HEK293 (cell line): ENCODE measurements around the gene SLC28A3.

ENCODE experiments used
- CTCF ChIP-seq: fragments of 450-650 bp; formaldehyde crosslinking; IDR thresholded peaks from 2 replicates; pipeline ENCODE4 v1.5.1; 2016; ENCODE audit warnings: missing biosample characterization, missing genetic modification characterization
- YY1 ChIP-seq: fragments of 450-650 bp; formaldehyde crosslinking; IDR thresholded peaks from 2 replicates; pipeline ENCODE4 v1.5.1; 2018; ENCODE audit warnings: missing biosample characterization, missing genetic modification characterization
- ZNF146 ChIP-seq: fragments of 450-650 bp; formaldehyde crosslinking; IDR thresholded peaks from 2 replicates; pipeline ENCODE4 v1.5.1; 2016; ENCODE audit warnings: missing biosample characterization, missing genetic modification characterization
- ZNF843 ChIP-seq: fragments of 450-650 bp; formaldehyde crosslinking; IDR thresholded peaks from 2 replicates; pipeline ENCODE4 v1.5.1; 2016; ENCODE audit warnings: missing biosample characterization, missing genetic modification characterization

- TF ChIP-seq CTCF (tag by site-specific recombination) (no peak), ZNF843 (tag by site-specific recombination) (no peak), ZNF146 (tag by site-specific recombination) (no peak), YY1 (tag by site-specific recombination) (no peak)
Measured at GRCh38 chr9:84315278-84315877, 25.2 kb downstream of the SLC28A3 start.
